ENCODE data around the gene OR52K1. TPM values are rescaled to one million over a fixed set of nuclear protein-coding genes. Genes with fewer than 3 reads are reported as not detected.

Gene OR52K1
- total and polyA plus RNA-seq, 9 donors, result 0.02 to 0.31 (median 0.11) TPM; not detected in 1

DNA sequence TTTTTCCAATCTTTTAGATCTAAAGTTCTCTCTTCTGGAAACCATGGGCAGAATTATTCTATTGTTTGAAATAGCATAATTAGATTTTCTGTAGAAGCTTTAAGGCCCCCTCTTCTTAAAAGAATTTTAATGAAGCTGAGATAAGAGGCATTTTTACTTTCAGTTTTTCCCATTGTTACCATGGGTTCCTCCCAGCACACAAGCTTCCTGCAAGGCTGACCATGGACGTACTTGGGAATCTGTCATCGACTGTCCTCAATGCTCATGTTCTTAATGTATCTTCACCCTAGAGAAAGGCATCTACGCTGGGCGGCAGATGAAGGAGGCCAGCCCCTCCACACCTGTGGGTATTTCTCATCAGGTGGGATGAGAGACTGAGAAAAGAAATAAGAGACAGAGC lies 22.3 kb upstream of the OR52K1 start:
- H3K27me3 ChIP-seq (ENCODE audit: control insufficient read depth, insufficient read depth, low read length), result no peaks in the 10 kb centered on the region
- DNase-seq, result no peak
- H3K36me3 ChIP-seq (ENCODE audit: control insufficient read depth, insufficient read depth, low read length), result no peaks in the 10 kb centered on the region
- H3K4me1 ChIP-seq (ENCODE audit: control insufficient read depth, insufficient read depth, low read length), result no peaks in the 10 kb centered on the region
- H3K9me3 ChIP-seq (replicated peaks; ENCODE audit: control insufficient read depth, low read depth, low read length), result no peaks in the 10 kb centered on the region
- no peak overlapping the region for H3K4me3 ChIP-seq (ENCODE audit: low read length)
- no peak overlapping the region for H3K27ac ChIP-seq (ENCODE audit: low read length)
- no CpG with 5 or more reads among the region's 4 CpGs for WGBS (ENCODE audit: insufficient coverage)

DNA sequence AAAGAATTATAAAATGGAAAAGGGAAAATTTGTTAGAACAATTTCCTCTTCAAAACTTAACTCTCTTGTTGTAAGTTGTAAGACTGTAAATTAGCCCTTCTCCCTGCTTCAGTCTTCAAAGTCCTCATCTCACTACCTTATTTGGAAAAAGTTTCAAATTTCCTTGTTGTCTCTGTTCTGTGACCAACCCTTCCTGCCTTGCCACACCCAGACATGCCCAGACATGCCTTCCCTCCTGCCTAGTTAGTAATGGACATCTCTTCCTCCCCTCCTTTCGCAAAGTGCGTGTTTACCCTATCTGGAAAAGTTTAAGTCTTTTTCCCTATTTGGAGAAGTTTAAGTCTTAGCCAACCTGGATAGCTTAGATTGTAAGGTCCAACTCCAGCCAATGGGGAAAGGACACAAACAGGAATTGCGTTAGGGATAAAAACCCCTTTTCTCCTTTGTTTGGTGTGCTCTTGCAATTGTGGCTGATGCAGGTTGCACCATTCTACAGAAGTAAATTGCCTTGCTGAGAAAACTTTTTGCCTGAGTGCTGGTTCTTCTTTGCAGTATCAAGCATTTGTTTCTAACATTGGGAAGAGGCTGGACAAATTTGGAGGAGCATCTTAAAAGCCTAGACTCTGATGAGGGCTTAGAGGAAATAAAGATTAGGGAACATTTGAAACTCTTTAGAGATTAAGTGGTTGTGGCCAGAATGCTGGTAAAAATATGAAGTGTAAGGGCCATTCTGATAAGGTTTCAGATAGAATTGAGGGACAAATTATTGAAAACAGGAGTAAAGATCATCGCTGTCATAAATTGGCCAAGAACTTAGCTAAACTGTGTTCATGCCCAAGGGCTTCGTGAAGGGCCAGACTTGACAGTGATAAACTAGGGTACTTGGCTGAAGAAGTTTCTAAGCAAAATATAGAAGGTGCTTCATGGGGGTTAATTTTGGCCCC lies 18.0 kb upstream of the OR52K1 start:
- DNase-seq, result no peak
- no peak overlapping the region for H3K27ac ChIP-seq (ENCODE audit: low read length)
- no peak overlapping the region for H3K4me3 ChIP-seq (ENCODE audit: low read length)
- WGBS (ENCODE audit: insufficient coverage), result 85% methylated on average over 2 of the region's 5 CpGs
- no peaks in the 10 kb centered on the region for H3K4me1 ChIP-seq (ENCODE audit: control insufficient read depth, insufficient read depth, low read length)
- no peaks in the 10 kb centered on the region for H3K36me3 ChIP-seq (ENCODE audit: control insufficient read depth, insufficient read depth, low read length)
- no peaks in the 10 kb centered on the region for H3K9me3 ChIP-seq (replicated peaks; ENCODE audit: control insufficient read depth, low read depth, low read length)
- no peaks in the 10 kb centered on the region for H3K27me3 ChIP-seq (ENCODE audit: control insufficient read depth, insufficient read depth, low read length)

DNA sequence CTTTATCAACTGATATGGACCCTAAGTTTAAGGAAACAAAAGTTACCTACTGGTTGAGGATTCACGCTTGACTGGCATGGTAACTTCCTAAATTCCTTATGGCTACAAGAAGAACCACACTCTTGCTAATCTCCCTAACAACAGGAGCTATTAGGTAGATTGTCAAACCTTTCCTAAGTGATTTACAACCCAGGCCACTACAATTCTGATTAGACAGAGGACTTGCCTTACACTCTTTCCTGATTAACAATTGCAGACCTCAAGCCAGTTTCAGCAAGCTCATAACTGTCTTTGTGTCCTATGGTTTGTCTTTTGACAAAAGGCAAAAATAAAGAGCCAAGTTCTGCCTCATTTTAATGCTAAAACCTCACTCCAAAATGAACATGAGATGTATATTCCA lies 17.0 kb upstream of the OR52K1 start:
- Histone ChIP-seq H3K36me3 (ENCODE audit: control insufficient read depth, insufficient read depth, low read length) (no peaks in the 10 kb centered on the region), H3K4me1 (ENCODE audit: control insufficient read depth, insufficient read depth, low read length) (no peaks in the 10 kb centered on the region), H3K4me3 (ENCODE audit: low read length) (no peak overlapping the region), H3K27me3 (ENCODE audit: control insufficient read depth, insufficient read depth, low read length) (no peaks in the 10 kb centered on the region), H3K9me3 (replicated peaks; ENCODE audit: control insufficient read depth, low read depth, low read length) (no peaks in the 10 kb centered on the region), H3K27ac (ENCODE audit: low read length) (no peak overlapping the region)
- no peak for DNase-seq
- WGBS (ENCODE audit: insufficient coverage), result 50% methylated on average over 1 of the region's 1 CpG

DNA sequence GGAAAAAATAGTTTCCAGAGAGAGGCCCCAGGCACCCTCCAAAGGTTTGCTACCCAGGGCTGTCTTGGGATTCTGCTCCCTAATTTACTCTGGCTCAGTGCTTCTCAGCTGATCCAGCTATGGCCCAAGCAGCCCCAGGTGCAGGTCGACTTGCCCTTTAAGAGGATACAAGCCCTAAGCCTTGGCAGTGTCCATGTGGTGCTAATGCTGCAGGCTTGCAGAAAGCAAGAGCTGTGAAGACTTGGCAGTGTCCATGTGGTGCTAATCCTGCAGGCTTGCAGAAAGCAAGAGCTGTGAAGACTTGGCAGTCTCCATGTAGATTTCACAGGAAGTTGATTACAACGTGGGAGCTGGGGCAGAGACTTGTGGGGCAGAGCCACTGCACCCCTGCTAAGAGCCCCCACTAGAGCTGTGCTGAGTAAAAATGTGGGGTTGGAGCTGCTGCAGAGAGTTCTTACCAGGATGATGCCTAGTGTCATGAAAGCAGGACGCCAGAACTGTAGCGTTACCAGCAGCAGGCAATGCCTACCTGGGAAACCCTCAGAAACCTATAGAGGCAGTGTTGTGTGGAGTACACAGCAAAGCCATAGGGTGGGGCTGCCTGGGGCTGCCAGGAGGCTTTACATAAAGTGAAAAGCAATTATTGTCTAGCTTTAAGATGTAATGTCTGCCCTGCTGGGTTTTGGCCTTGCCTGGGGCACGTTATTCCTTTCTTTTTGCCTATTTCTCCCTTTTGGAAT lies 16.1 kb upstream of the OR52K1 start:
- DNase-seq, result no peak
- WGBS (ENCODE audit: insufficient coverage), result 45% methylated on average over 4 of the region's 5 CpGs
- Histone ChIP-seq H3K36me3 (ENCODE audit: control insufficient read depth, insufficient read depth, low read length) (no peaks in the 10 kb centered on the region), H3K27ac (ENCODE audit: low read length) (no peak overlapping the region), H3K4me3 (ENCODE audit: low read length) (no peak overlapping the region), H3K4me1 (ENCODE audit: control insufficient read depth, insufficient read depth, low read length) (no peaks in the 10 kb centered on the region), H3K9me3 (replicated peaks; ENCODE audit: control insufficient read depth, low read depth, low read length) (no peaks in the 10 kb centered on the region), H3K27me3 (ENCODE audit: control insufficient read depth, insufficient read depth, low read length) (no peaks in the 10 kb centered on the region)

DNA sequence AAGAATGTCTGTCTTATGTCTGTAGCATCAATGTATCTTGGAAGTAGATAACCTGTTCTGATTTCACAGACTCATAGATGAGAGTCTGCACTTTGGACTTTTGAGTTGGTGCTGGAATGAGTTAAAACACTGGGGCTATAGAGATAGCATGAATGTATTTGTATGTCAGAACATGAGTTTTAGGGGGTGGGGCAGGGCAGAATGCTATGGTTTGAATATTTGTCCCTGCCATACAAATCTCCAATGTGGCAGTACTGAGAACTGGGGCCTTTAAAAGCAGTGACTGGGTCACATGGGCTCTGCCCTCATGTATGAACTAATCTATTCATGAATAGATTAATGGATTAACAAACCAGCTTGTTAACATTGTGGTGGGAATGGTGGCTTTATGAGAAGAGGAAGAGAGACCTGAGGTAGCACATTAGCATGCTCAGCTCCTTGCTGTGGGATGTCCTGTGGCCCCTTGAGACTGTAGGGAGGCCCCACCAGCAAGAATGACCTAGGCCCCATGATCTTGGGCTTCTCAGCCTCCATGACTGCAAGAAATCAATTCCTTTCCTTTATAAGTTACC lies 15.5 kb upstream of the OR52K1 start:
- Histone ChIP-seq H3K27ac (ENCODE audit: low read length) (no peak overlapping the region), H3K27me3 (ENCODE audit: control insufficient read depth, insufficient read depth, low read length) (no peaks in the 10 kb centered on the region), H3K4me3 (ENCODE audit: low read length) (no peak overlapping the region), H3K4me1 (ENCODE audit: control insufficient read depth, insufficient read depth, low read length) (no peaks in the 10 kb centered on the region), H3K9me3 (replicated peaks; ENCODE audit: control insufficient read depth, low read depth, low read length) (no peaks in the 10 kb centered on the region), H3K36me3 (ENCODE audit: control insufficient read depth, insufficient read depth, low read length) (no peaks in the 10 kb centered on the region)
- DNase-seq, result no peak

DNA sequence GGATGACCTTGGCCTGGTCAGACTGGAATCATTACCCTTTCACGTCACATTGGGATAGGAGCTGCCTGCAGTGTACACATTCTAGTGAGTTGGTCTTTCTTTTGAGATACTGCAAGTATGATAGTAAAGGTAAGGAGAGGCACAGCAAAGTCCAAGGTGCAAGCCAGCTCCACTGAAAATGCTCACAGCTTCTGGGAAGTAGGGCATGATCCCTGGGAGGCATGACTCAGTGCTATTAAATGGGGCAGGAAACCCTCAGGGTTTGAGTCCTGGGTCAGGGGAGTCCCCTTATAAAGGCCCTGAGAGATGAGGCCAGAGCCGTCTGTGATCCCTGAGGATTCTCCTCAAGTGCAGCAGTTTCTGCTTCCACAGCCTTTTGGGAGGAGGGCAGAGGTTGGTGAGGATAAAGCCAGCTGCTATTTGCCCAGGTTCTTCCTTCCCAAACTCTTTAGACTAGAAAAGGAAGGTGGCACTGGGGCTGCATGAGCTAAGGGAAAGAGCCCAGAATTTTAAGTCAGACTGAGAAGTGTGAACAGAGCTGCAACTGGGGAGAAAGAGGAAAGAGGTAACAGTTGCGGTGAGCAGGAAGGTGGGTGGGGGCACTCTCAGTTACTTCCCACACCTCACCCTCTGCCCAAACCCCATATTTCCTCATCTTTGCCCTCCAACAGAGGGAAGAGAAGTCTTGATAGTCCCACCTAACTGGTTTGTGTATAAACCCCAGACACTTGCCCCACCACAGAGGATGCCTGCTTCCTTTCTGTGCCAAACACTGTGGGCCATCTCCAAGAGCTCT lies 14.4 kb upstream of the OR52K1 start:
- no peaks in the 10 kb centered on the region for H3K27me3 ChIP-seq (ENCODE audit: control insufficient read depth, insufficient read depth, low read length)
- WGBS (ENCODE audit: insufficient coverage), result 63% methylated on average over 2 of the region's 3 CpGs
- no peak for DNase-seq
- H3K9me3 ChIP-seq (replicated peaks; ENCODE audit: control insufficient read depth, low read depth, low read length), result no peaks in the 10 kb centered on the region
- no peak overlapping the region for H3K4me3 ChIP-seq (ENCODE audit: low read length)
- H3K4me1 ChIP-seq (ENCODE audit: control insufficient read depth, insufficient read depth, low read length), result no peaks in the 10 kb centered on the region
- no peak overlapping the region for H3K27ac ChIP-seq (ENCODE audit: low read length)
- no peaks in the 10 kb centered on the region for H3K36me3 ChIP-seq (ENCODE audit: control insufficient read depth, insufficient read depth, low read length)

DNA sequence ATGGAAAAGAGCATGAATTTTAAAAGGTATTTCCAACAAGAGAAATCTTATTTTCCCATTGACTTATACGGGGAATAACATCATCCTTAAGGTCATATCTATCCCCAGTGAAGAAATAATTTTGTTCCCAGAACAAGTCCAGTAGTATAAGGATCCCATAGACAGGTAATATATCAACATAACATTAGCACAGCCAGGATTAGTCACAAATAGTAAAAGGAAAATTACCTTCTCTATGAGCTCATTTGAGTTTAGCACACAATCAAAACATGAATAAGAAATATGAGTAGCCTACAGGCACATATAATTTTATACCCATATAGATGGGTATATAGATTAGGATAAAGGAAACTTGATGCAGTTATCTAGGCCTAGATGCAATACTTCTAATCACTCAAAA lies 2.8 kb upstream of the OR52K1 start:
- H3K27me3 ChIP-seq (ENCODE audit: control insufficient read depth, insufficient read depth, low read length), result no peaks in the 10 kb centered on the region
- H3K4me3 ChIP-seq (ENCODE audit: low read length), result no peak overlapping the region
- no CpG with 5 or more reads among the region's 1 CpG for WGBS (ENCODE audit: insufficient coverage)
- no peak for DNase-seq
- H3K9me3 ChIP-seq (replicated peaks; ENCODE audit: control insufficient read depth, low read depth, low read length), result no peaks in the 10 kb centered on the region
- H3K36me3 ChIP-seq (ENCODE audit: control insufficient read depth, insufficient read depth, low read length), result no peaks in the 10 kb centered on the region
- H3K4me1 ChIP-seq (ENCODE audit: control insufficient read depth, insufficient read depth, low read length), result no peaks in the 10 kb centered on the region
- H3K27ac ChIP-seq (ENCODE audit: low read length), result no peak overlapping the region

DNA sequence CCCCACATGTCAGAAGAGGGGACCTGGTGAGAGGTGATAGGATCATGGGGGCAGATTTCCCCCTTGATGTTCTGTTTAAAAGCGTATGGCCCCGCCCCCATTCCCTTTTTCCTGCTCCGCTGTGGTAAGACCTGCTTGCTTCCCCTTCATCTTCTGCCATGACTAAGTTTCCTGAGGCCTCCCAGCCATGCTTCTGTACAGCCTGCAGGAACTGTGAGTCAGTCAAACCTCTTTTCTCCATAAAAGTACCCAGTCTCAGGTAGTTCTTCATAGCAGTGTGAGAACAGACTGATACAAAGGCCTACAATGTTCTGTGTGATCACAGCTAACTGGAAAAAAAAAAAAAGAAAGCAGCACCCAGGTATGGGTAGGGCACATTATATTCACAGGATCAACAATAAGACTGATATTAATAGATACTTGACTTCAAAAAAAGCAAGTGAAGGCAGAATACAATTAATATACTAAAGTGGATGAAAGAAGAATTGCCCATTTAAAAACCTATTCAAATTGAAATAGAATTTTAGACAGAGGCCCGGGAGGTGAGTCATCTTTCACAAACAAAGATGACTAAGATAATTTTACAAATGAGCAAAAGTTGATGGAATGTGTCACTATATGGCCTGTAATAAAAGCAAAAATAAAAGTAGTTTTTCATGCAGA lies 1.7 kb upstream of the OR52K1 start:
- Histone ChIP-seq H3K4me1 (ENCODE audit: control insufficient read depth, insufficient read depth, low read length) (no peaks in the 10 kb centered on the region), H3K27me3 (ENCODE audit: control insufficient read depth, insufficient read depth, low read length) (no peaks in the 10 kb centered on the region), H3K4me3 (ENCODE audit: low read length) (no peak overlapping the region), H3K36me3 (ENCODE audit: control insufficient read depth, insufficient read depth, low read length) (no peaks in the 10 kb centered on the region), H3K9me3 (replicated peaks; ENCODE audit: control insufficient read depth, low read depth, low read length) (no peaks in the 10 kb centered on the region), H3K27ac (ENCODE audit: low read length) (no peak overlapping the region)
- WGBS (ENCODE audit: insufficient coverage), result 72% methylated on average over 3 of the region's 4 CpGs
- DNase-seq, result no peak

DNA sequence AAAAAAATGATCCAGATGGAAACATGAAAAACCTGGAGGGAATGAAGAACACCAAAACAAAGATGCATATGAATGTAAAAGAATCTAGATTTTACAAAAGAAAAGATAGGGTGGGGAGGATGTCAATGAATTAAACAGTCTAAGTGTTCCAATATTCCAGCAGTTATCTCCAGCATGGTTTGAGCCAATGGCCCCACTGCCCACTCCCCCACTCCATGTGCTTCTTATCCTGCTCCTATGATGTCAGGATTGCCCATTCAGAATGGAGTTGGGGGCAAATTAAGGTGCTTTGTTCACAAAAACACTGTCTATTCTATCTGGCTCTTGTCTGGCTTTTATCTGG lies 1.2 kb upstream of the OR52K1 start:
- DNase-seq, result no peak
- Histone ChIP-seq H3K4me3 (ENCODE audit: low read length) (no peak overlapping the region), H3K36me3 (ENCODE audit: control insufficient read depth, insufficient read depth, low read length) (no peaks in the 10 kb centered on the region)

More for the DNA sequence above, 1.2 kb upstream of the OR52K1 start:
- no peak overlapping the region for H3K27ac ChIP-seq (ENCODE audit: low read length)
- H3K4me1 ChIP-seq (ENCODE audit: control insufficient read depth, insufficient read depth, low read length), result no peaks in the 10 kb centered on the region
- no peaks in the 10 kb centered on the region for H3K9me3 ChIP-seq (replicated peaks; ENCODE audit: control insufficient read depth, low read depth, low read length)
- H3K27me3 ChIP-seq (ENCODE audit: control insufficient read depth, insufficient read depth, low read length), result no peaks in the 10 kb centered on the region
